K562 (cell line): ENCODE measurements around the gene MVK. TPM values are rescaled to one million over a fixed set of nuclear protein-coding genes. Genes with fewer than 3 reads are reported as not detected.

Experiments used
- ATAC-seq: fragments of 200-7000 bp; cut with Tn5 transposase; 3 replicates; pipeline ENCODE4 v1.9.1; 2020; ENCODE audit warnings: moderate library complexity
- BruUV-seq: library from RNA; stranded (reverse); fragments of 400-500 nt; replicated peaks from 2 replicates; lab custom pipeline; 2021; lab: Mats Ljungman, UMichigan
- CTCF ChIA-PET: fragments of 300-600 bp; formaldehyde crosslinking; extraction: SDS; loops from one replicate; lab custom pipeline; 2021; ENCODE audit warnings: low intra/inter-chr PET ratio; lab: Yijun Ruan, JAX
- POLR2A ChIA-PET: fragments of 300-600, 350-650 bp; sonication (Branson Sonifier 250); formaldehyde crosslinking; extraction: SDS; loops from one replicate; lab custom pipeline; 2021; ENCODE audit warnings: antibody characterized with exemption, inconsistent platforms; lab: Yijun Ruan, JAX
- DNase-seq, 4 experiments: peaks; one replicate each; pipeline versions ENCODE4 v3.0.0 to v3.0.0-alpha.2; 2011 to 2018; ENCODE audit warnings: low spot score in 3 of 4, mixed read lengths in 3 of 4; ENCODE audit errors: extremely low read depth in 1 of 4
- FAIRE-seq: peaks from 2 replicates; lab custom pipeline; 2011; peaks lifted over from hg19 to GRCh38; lab: Jason Lieb, UNC
- H2AFZ ChIP-seq: 2 replicates; pipeline ENCODE4 v1.6.0; 2011; ENCODE audit warnings: low read depth, low read length, control low read depth, inconsistent platforms
- H3K27ac ChIP-seq: fragments of 200-600 bp; 3 replicates; pipeline ENCODE4 v1.8.0; 2011; ENCODE audit warnings: low read depth, mild to moderate bottlenecking, control low read depth, inconsistent platforms, low read length, moderate library complexity, mixed read lengths; ENCODE audit errors: extremely low read depth
- H3K27me3 ChIP-seq, 2 experiments: fragments of 300-600 bp in 1 of 2; 2 replicates in 1 of 2; 3 replicates in 1 of 2; pipeline versions ENCODE4 v1.6.0 to v1.8.0; 2011; ENCODE audit warnings: inconsistent platforms in 2 of 2, low read length in 2 of 2, mild to moderate bottlenecking in 1 of 2, mixed read lengths in 1 of 2, moderate library complexity in 1 of 2; ENCODE audit not compliant: control insufficient read depth in 2 of 2, insufficient read depth in 2 of 2
- H3K36me3 ChIP-seq: fragments of 300-600 bp; 3 replicates; pipeline ENCODE4 v1.8.0; 2011; ENCODE audit warnings: mild to moderate bottlenecking, low read length, inconsistent platforms; ENCODE audit not compliant: control insufficient read depth, insufficient read depth
- H3K4me1 ChIP-seq, 2 experiments: fragments of 200-600 bp in 1 of 2; replicated peaks in 1 of 2; 2 replicates in 1 of 2; 3 replicates in 1 of 2; pipeline versions ENCODE4 v1.5.1 to v1.8.0; 2011; ENCODE audit warnings: inconsistent platforms in 2 of 2, low read length in 2 of 2, mild to moderate bottlenecking in 1 of 2, mixed read lengths in 1 of 2, moderate library complexity in 1 of 2; ENCODE audit not compliant: control insufficient read depth in 2 of 2, insufficient read depth in 2 of 2
- H3K4me2 ChIP-seq: 2 replicates; pipeline ENCODE4 v1.6.1; 2011; ENCODE audit warnings: low read length, control low read depth, inconsistent platforms, mixed read lengths; ENCODE audit not compliant: insufficient read depth
- H3K4me3 ChIP-seq: fragments of 200-600 bp; sonication (generic), shearing (Covaris generic); 2 replicates; pipeline ENCODE4 v1.5.1; 2016; ENCODE audit warnings: control low read depth, inconsistent platforms
- H3K79me2 ChIP-seq: fragments of 200-600 bp; 3 replicates; pipeline ENCODE4 v1.8.0; 2011; ENCODE audit warnings: low read length, inconsistent platforms; ENCODE audit not compliant: control insufficient read depth, insufficient read depth
- H3K9ac ChIP-seq, 2 experiments: 2 replicates each; pipeline versions ENCODE4 v1.6.0 to v1.6.1; 2011; ENCODE audit warnings: low read depth in 2 of 2, low read length in 2 of 2, control low read depth in 1 of 2, inconsistent platforms in 1 of 2, mild to moderate bottlenecking in 1 of 2, mixed read lengths in 1 of 2; ENCODE audit not compliant: insufficient read depth in 1 of 2
- H3K9me1 ChIP-seq: one replicate; pipeline ENCODE4 v1.6.0; 2011; ENCODE audit warnings: inconsistent platforms, mild to moderate bottlenecking, low read length, moderate library complexity; ENCODE audit not compliant: control insufficient read depth, insufficient read depth
- H3K9me3 ChIP-seq: replicated peaks from 2 replicates; pipeline ENCODE4 v1.5.1; 2011; ENCODE audit warnings: low read depth, low read length, inconsistent platforms; ENCODE audit not compliant: control insufficient read depth, insufficient read depth
- H4K20me1 ChIP-seq: replicated peaks from 2 replicates; pipeline ENCODE4 v1.6.1; 2011; ENCODE audit warnings: low read length, inconsistent platforms, mixed read lengths; ENCODE audit not compliant: control insufficient read depth, insufficient read depth
- CBFA2T2 ChIP-seq: fragments of 450-650 bp; conservative IDR thresholded peaks from 2 replicates; pipeline ENCODE4 v1.6.1; 2017; ENCODE audit warnings: mild to moderate bottlenecking
- HDAC6 ChIP-seq: IDR thresholded peaks from 2 replicates; pipeline ENCODE4 v1.6.1; 2012; ENCODE audit warnings: low read depth, mild to moderate bottlenecking, control low read depth, inconsistent platforms, low read length, moderate library complexity
- RBM17 ChIP-seq: fragments of 200-400 bp; formaldehyde crosslinking; IDR thresholded peaks from 2 replicates; pipeline ENCODE4 v1.6.1; 2017; ENCODE audit warnings: low read depth, mild to moderate bottlenecking, low read length, borderline replicate concordance
- VEZF1 ChIP-seq: fragments of 200-800 bp; sonication (Bioruptor generic); IDR thresholded peaks from 2 replicates; pipeline ENCODE4 v1.6.1; 2017; ENCODE audit warnings: missing genetic modification characterization, missing compliant biosample characterization
- ZBTB17 ChIP-seq: fragments of 450-650 bp; formaldehyde crosslinking; IDR thresholded peaks from 2 replicates; pipeline ENCODE4 v1.4.0; 2020; ENCODE audit warnings: mild to moderate bottlenecking
- WGBS: fragments of 100-300 bp; shearing (Covaris generic); methylation state at CpG from one replicate; pipeline ENCODE4 v1.1.6; 2016; ENCODE audit warnings: low coverage, mixed read lengths; ENCODE audit not compliant: insufficient coverage; ENCODE audit errors: missing lambda C conversion rate; 5-methylcytosine and 5-hydroxymethylcytosine counted together
- in situ Hi-C: fragments of 300-500 bp; cut with MboI; formaldehyde crosslinking; loops from 4 replicates; pipeline ENCODE4 v1.15.0; 2018; ENCODE audit warnings: inconsistent platforms, mixed read lengths
- intact Hi-C: fragments of 100-400 bp; cut with micrococcal nuclease; formaldehyde crosslinking; loops from 2 replicates; pipeline ENCODE4 v1.14.2; 2022
- polyA plus RNA-seq, 8 experiments: library from polyadenylated mRNA; depleted of rRNA in 4 of 8; stranded (reverse) in 5 of 8; unstranded in 3 of 8; fragments of >200 nt; fragmentation: Nextera tagmentation in 2 of 8; fragmentation: Illumina TruSeq in 1 of 8; extraction: Ambion mirVana in 2 of 8; extraction: Trizol in 1 of 8; gene quantifications; 2 replicates each; pipeline versions ENCODE4 v1.2.1 to v1.2.3, GENCODE V29; 2011 to 2014; ENCODE audit warnings: inconsistent platforms in 1 of 8, missing spikeins in 1 of 8
- total RNA-seq, 7 experiments: library from RNA; depleted of rRNA in 6 of 7; stranded (reverse); fragments of >200 nt in 6 of 7; fragmentation: Illumina TruSeq in 2 of 7; extraction: Trizol in 2 of 7; gene quantifications; 2 replicates each; pipeline versions ENCODE4 v1.2.1 to v1.2.3, GENCODE V29; 2011 to 2021; ENCODE audit warnings: low replicate concordance in 1 of 7
- TF ChIP-seq, protein P1 (sequence below): fragments of 250-450 bp; sonication (Bioruptor Pico); IDR thresholded peaks from 2 replicates; pipeline ENCODE4 v1.8.0; 2021; ENCODE audit warnings: mild to moderate bottlenecking, moderate library complexity
- TF ChIP-seq, protein P2 (sequence below), 2 experiments: fragments of 200-800 bp in 1 of 2; sonication (Bioruptor generic) in 1 of 2; sonication (generic) in 1 of 2; formaldehyde crosslinking in 1 of 2; IDR thresholded peaks in 1 of 2; conservative IDR thresholded peaks in 1 of 2; 2 replicates each; pipeline versions ENCODE4 v1.5.0 to v1.6.1; 2016 to 2020; ENCODE audit warnings: missing compliant biosample characterization in 1 of 2, missing genetic modification characterization in 1 of 2, missing genetic modification reagents in 1 of 2

Gene MVK
- total and polyA plus RNA-seq, 9 of the 15 experiments (the other 6 are each of a cell fraction or from before 2014, with no cell fraction given), result 0.41 to 33.6 (median 18.8) TPM

DNA sequence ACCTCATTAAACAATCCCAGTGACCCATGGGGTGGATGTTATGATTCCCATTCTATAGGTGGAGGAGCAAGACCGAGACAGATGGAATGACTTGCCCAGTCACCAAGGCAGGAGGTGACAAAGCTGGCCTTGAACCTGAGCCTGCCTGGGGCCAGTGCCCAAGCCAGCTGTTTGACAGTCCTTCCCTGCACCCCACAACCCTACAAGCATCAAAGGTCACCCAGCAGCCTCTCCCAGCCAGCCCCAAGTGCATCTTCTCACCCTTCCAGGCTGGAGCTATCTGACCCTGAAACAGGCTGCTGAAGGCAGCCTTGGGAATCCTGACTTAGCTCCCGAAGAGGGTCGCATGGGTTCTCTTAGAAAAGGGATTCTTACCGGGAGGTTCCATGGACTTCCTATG lies 20.6 kb upstream of the MVK start:
- in situ Hi-C loops, result no loop called here
- no peak for DNase-seq
- H3K9me1 ChIP-seq, result peaks cover 3% of the 10 kb centered on the region
- H3K4me1 ChIP-seq, result no peaks in the 10 kb centered on the region; a peak in 1 of 5 replicates
- H3K4me2 ChIP-seq, result no peak overlapping the region
- H3K9me3 ChIP-seq, result no peaks in the 10 kb centered on the region
- CTCF ChIA-PET, result no interaction called here
- ATAC-seq, result no peak; the same call in 2 of the 3 replicates
- no peak overlapping the region for H3K9ac ChIP-seq
- FAIRE-seq, result no peak
- intact Hi-C loops, result no loop called here
- peaks cover 41 to 57% of the 10 kb centered on the region in 2 experiments for H3K27me3 ChIP-seq
- WGBS, result 15% methylated on average over 4 of the region's 4 CpGs
- no peak overlapping the region for H3K4me3 ChIP-seq
- POLR2A ChIA-PET, result interaction anchor here (0.6 to 1.0 kb wide), 3 partner anchors 10 to 319 kb away, joined by 3 read pairs; no protein-coding TSS in a partner anchor
- H3K79me2 ChIP-seq, result no peaks in the 10 kb centered on the region
- peaks cover 19% of the 10 kb centered on the region for H4K20me1 ChIP-seq
- no TSS peak for BruUV-seq
- H2AFZ ChIP-seq, result no peak overlapping the region
- H3K27ac ChIP-seq, result no peak overlapping the region
- no peaks in the 10 kb centered on the region; the same call in 2 of the 3 replicates for H3K36me3 ChIP-seq
- no peak for TF ChIP-seq VEZF1 (CRISPR knock-in tag)
- TF ChIP-seq HDAC6, result no peak
- TF ChIP-seq, protein P1, sequence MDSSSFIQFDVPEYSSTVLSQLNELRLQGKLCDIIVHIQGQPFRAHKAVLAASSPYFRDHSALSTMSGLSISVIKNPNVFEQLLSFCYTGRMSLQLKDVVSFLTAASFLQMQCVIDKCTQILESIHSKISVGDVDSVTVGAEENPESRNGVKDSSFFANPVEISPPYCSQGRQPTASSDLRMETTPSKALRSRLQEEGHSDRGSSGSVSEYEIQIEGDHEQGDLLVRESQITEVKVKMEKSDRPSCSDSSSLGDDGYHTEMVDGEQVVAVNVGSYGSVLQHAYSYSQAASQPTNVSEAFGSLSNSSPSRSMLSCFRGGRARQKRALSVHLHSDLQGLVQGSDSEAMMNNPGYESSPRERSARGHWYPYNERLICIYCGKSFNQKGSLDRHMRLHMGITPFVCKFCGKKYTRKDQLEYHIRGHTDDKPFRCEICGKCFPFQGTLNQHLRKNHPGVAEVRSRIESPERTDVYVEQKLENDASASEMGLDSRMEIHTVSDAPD, result no peak
- TF ChIP-seq, protein P2, sequence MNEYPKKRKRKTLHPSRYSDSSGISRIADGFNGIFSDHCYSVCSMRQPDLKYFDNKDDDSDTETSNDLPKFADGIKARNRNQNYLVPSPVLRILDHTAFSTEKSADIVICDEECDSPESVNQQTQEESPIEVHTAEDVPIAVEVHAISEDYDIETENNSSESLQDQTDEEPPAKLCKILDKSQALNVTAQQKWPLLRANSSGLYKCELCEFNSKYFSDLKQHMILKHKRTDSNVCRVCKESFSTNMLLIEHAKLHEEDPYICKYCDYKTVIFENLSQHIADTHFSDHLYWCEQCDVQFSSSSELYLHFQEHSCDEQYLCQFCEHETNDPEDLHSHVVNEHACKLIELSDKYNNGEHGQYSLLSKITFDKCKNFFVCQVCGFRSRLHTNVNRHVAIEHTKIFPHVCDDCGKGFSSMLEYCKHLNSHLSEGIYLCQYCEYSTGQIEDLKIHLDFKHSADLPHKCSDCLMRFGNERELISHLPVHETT (CRISPR knock-in tag; conservative IDR thresholded peaks at IDR 0.05 in 1 of 2, IDR thresholded peaks at IDR 0.05 in 1 of 2), result no peak
- TF ChIP-seq CBFA2T2, result no peak
- TF ChIP-seq ZBTB17, result no peak
- TF ChIP-seq RBM17, result no peak
